HAP-1 (cell line): ENCODE measurements around the gene HSD11B1L.

Experiments
- DNase-seq, 2 experiments: peaks; one replicate each; pipeline ENCODE4 v3.0.0-alpha.2; 2016 to 2020; ENCODE audit warnings: low spot score in 2 of 2
- H3K27me3 ChIP-seq: fragments of 250-450 bp; sonication (Bioruptor Pico); 2 replicates; pipeline ENCODE4 v1.5.1; 2020; ENCODE audit warnings: low read depth, mild to moderate bottlenecking, moderate library complexity
- H3K36me3 ChIP-seq: fragments of 250-450 bp; sonication (Bioruptor Pico); replicated peaks from 2 replicates; pipeline ENCODE4 v1.5.1; 2020; ENCODE audit warnings: mild to moderate bottlenecking
- H3K4me1 ChIP-seq: fragments of 250-450 bp; sonication (Bioruptor Pico); 2 replicates; pipeline ENCODE4 v1.5.1; 2020; ENCODE audit warnings: mild to moderate bottlenecking
- H3K4me3 ChIP-seq: fragments of 250-450 bp; sonication (Bioruptor Pico); 2 replicates; pipeline ENCODE4 v1.5.1; 2020; ENCODE audit warnings: mild to moderate bottlenecking, moderate library complexity
- H3K9me3 ChIP-seq: fragments of 250-450 bp; sonication (Bioruptor Pico); 2 replicates; pipeline ENCODE4 v1.5.1; 2020; ENCODE audit warnings: mild to moderate bottlenecking, moderate library complexity
- in situ Hi-C: fragments of 300-500 bp; cut with MboI; formaldehyde crosslinking; loops from 3 replicates; pipeline ENCODE4 v1.14.3; 2020; ENCODE audit warnings: low sequenced_read_pairs, inconsistent platforms, mixed read lengths

Gene HSD11B1L

GRCh38 chr19:5674714-5675113, 6.1 kb upstream of the HSD11B1L start:
- H3K4me1 ChIP-seq = peaks cover 4% of the 10 kb centered on the region
- in situ Hi-C loops = no loop called here
- peaks cover 14% of the 10 kb centered on the region for H3K36me3 ChIP-seq
- H3K27me3 ChIP-seq = no peaks in the 10 kb centered on the region
- DNase-seq = no peak
- no peaks in the 10 kb centered on the region for H3K9me3 ChIP-seq
- H3K4me3 ChIP-seq = no peak overlapping the region

GRCh38 chr19:5676105-5676771, 4.6 kb upstream of the HSD11B1L start:
- Histone ChIP-seq H3K27me3 (no peaks in the 10 kb centered on the region), H3K36me3 (peaks cover 11% of the 10 kb centered on the region), H3K9me3 (no peaks in the 10 kb centered on the region), H3K4me1 (peaks cover 7% of the 10 kb centered on the region), H3K4me3 (no peak overlapping the region)
- no peak for DNase-seq
- in situ Hi-C loops = no loop called here

- no peak overlapping the region for H3K4me3 ChIP-seq
- in situ Hi-C loops = no loop called here
- H3K27me3 ChIP-seq = no peaks in the 10 kb centered on the region
- H3K9me3 ChIP-seq = no peaks in the 10 kb centered on the region
- DNase-seq = no peak
- H3K36me3 ChIP-seq = peaks cover 7% of the 10 kb centered on the region; the same call in 1 of the 2 replicates
- H3K4me1 ChIP-seq = peaks cover 7% of the 10 kb centered on the region
These were observed 4.1 kb upstream of the HSD11B1L start for GRCh38 chr19:5676772-5677105.

GRCh38 chr19:5677136-5677535, 3.7 kb upstream of the HSD11B1L start:
- DNase-seq = no peak
- in situ Hi-C loops = no loop called here
- no peak overlapping the region for H3K4me3 ChIP-seq
- H3K36me3 ChIP-seq = peaks cover 4% of the 10 kb centered on the region; the same call in 1 of the 2 replicates
- H3K9me3 ChIP-seq = no peaks in the 10 kb centered on the region
- H3K27me3 ChIP-seq = no peaks in the 10 kb centered on the region
- H3K4me1 ChIP-seq = peaks cover 7% of the 10 kb centered on the region

GRCh38 chr19:5677580-5677979, 3.2 kb upstream of the HSD11B1L start:
- H3K4me1 ChIP-seq = peaks cover 7% of the 10 kb centered on the region
- peaks cover 3% of the 10 kb centered on the region; the same call in 1 of the 2 replicates for H3K36me3 ChIP-seq
- in situ Hi-C loops = no loop called here
- no peaks in the 10 kb centered on the region for H3K9me3 ChIP-seq
- no peak overlapping the region for H3K4me3 ChIP-seq
- no peak for DNase-seq
- H3K27me3 ChIP-seq = no peaks in the 10 kb centered on the region

- Histone ChIP-seq H3K27me3 (no peaks in the 10 kb centered on the region), H3K4me1 (peaks cover 7% of the 10 kb centered on the region), H3K4me3 (no peak overlapping the region), H3K9me3 (no peaks in the 10 kb centered on the region), H3K36me3 (peaks cover 3% of the 10 kb centered on the region; the same call in 1 of the 2 replicates)
- in situ Hi-C loops = no loop called here
- DNase-seq = no peak
These were observed 2.6 kb upstream of the HSD11B1L start for GRCh38 chr19:5678071-5678718.

GRCh38 chr19:5679289-5680083, 1.3 kb upstream of the HSD11B1L start:
- peaks cover 3% of the 10 kb centered on the region; the same call in 1 of the 2 replicates for H3K36me3 ChIP-seq
- peak overlapping the region; percentile 99 for H3K4me3 ChIP-seq
- H3K9me3 ChIP-seq = no peaks in the 10 kb centered on the region
- DNase-seq = no peak
- H3K27me3 ChIP-seq = no peaks in the 10 kb centered on the region
- H3K4me1 ChIP-seq = peaks cover 7% of the 10 kb centered on the region
- in situ Hi-C loops = no loop called here

- H3K36me3 ChIP-seq = peaks cover 3% of the 10 kb centered on the region; the same call in 1 of the 2 replicates
- no peaks in the 10 kb centered on the region for H3K9me3 ChIP-seq
- in situ Hi-C loops = no loop called here
- peak overlapping the region; percentile 99 for H3K4me3 ChIP-seq
- no peak for DNase-seq
- H3K4me1 ChIP-seq = peaks cover 7% of the 10 kb centered on the region
- H3K27me3 ChIP-seq = no peaks in the 10 kb centered on the region
These were observed 767 bp upstream of the HSD11B1L start for GRCh38 chr19:5680084-5680436.

- Histone ChIP-seq H3K9me3 (no peaks in the 10 kb centered on the region), H3K27me3 (no peaks in the 10 kb centered on the region), H3K4me1 (peaks cover 10% of the 10 kb centered on the region), H3K36me3 (peaks cover 3% of the 10 kb centered on the region; the same call in 1 of the 2 replicates), H3K4me3 (peak overlapping the region; percentile 99)
- no peak for DNase-seq
- in situ Hi-C loops = no loop called here
These were observed 722 bp downstream of the HSD11B1L start for GRCh38 chr19:5681391-5682106.

GRCh38 chr19:5682107-5682482, 1.3 kb downstream of the HSD11B1L start:
- no peak overlapping the region for H3K4me3 ChIP-seq
- in situ Hi-C loops = no loop called here
- DNase-seq = no peak
- H3K9me3 ChIP-seq = no peaks in the 10 kb centered on the region
- H3K27me3 ChIP-seq = no peaks in the 10 kb centered on the region
- H3K4me1 ChIP-seq = peaks cover 10% of the 10 kb centered on the region
- peaks cover 3% of the 10 kb centered on the region; the same call in 1 of the 2 replicates for H3K36me3 ChIP-seq

- H3K4me1 ChIP-seq = peaks cover 13% of the 10 kb centered on the region
- H3K36me3 ChIP-seq = peaks cover under 1% of the 10 kb centered on the region; the same call in 1 of the 2 replicates
- H3K9me3 ChIP-seq = no peaks in the 10 kb centered on the region
- no peak overlapping the region for H3K4me3 ChIP-seq
- H3K27me3 ChIP-seq = no peaks in the 10 kb centered on the region
- in situ Hi-C loops = no loop called here
- DNase-seq = no peak
These were observed 2.5 kb downstream of the HSD11B1L start for GRCh38 chr19:5683177-5683886.

GRCh38 chr19:5684694-5685430, 4.0 kb downstream of the HSD11B1L start:
- H3K4me1 ChIP-seq = peaks cover 9% of the 10 kb centered on the region

GRCh38 chr19:5686326-5686646, 5.5 kb downstream of the HSD11B1L start:
- Histone ChIP-seq H3K9me3 (no peaks in the 10 kb centered on the region), H3K4me3 (peak overlapping the region; percentile 54), H3K27me3 (no peaks in the 10 kb centered on the region), H3K4me1 (peaks cover 7% of the 10 kb centered on the region), H3K36me3 (peaks cover 11% of the 10 kb centered on the region)
- DNase-seq = no peak
- in situ Hi-C loops = no loop called here

More at GRCh38 chr19:5684694-5685430, 4.0 kb downstream of the HSD11B1L start:
- Histone ChIP-seq H3K27me3 (no peaks in the 10 kb centered on the region), H3K36me3 (no peaks in the 10 kb centered on the region; the same call in 1 of the 2 replicates), H3K9me3 (no peaks in the 10 kb centered on the region), H3K4me3 (no peak overlapping the region)
- DNase-seq = no peak
- in situ Hi-C loops = no loop called here
